IPS-15b (cell line): Measurements from ENCODE around the gene KIF5B.

Experiments used
- H3K27me3 ChIP-seq: one replicate; pipeline ENCODE4 v1.6.1; 2013; ENCODE audit warnings: low read length; ENCODE audit not compliant: control insufficient read depth, insufficient read depth
- H3K36me3 ChIP-seq: one replicate; pipeline ENCODE4 v1.6.1; 2013; ENCODE audit warnings: low read length; ENCODE audit not compliant: control insufficient read depth, insufficient read depth
- H3K4me1 ChIP-seq: one replicate; pipeline ENCODE4 v1.6.1; 2013; ENCODE audit warnings: mild to moderate bottlenecking, low read length; ENCODE audit not compliant: control insufficient read depth, insufficient read depth
- H3K4me3 ChIP-seq: one replicate; pipeline ENCODE4 v1.5.1; 2013; ENCODE audit warnings: low read depth, low read length
- H3K9ac ChIP-seq: one replicate; pipeline ENCODE4 v1.6.1; 2013; ENCODE audit warnings: low read depth, mild to moderate bottlenecking, low read length
- H3K9me3 ChIP-seq: one replicate; pipeline ENCODE4 v1.6.1; 2013; ENCODE audit warnings: mild to moderate bottlenecking, low read length; ENCODE audit not compliant: control insufficient read depth, insufficient read depth

The KIF5B gene

GRCh38 chr10:32038777-32039176 lies 17.4 kb downstream of the KIF5B start:
- Histone ChIP-seq H3K4me1 (no peaks in the 10 kb centered on the region), H3K9ac (no peak overlapping the region), H3K27me3 (no peaks in the 10 kb centered on the region), H3K36me3 (peaks cover 7% of the 10 kb centered on the region), H3K9me3 (no peaks in the 10 kb centered on the region), H3K4me3 (no peak overlapping the region)

GRCh38 chr10:32036922-32037321 lies 19.3 kb downstream of the KIF5B start:
- H3K9me3 ChIP-seq: no peaks in the 10 kb centered on the region
- no peak overlapping the region for H3K9ac ChIP-seq
- no peaks in the 10 kb centered on the region for H3K27me3 ChIP-seq
- no peak overlapping the region for H3K4me3 ChIP-seq
- no peaks in the 10 kb centered on the region for H3K4me1 ChIP-seq
- peaks cover 15% of the 10 kb centered on the region for H3K36me3 ChIP-seq

- Histone ChIP-seq H3K4me3 (no peak overlapping the region), H3K27me3 (no peaks in the 10 kb centered on the region), H3K36me3 (peaks cover 13% of the 10 kb centered on the region), H3K4me1 (no peaks in the 10 kb centered on the region), H3K9me3 (no peaks in the 10 kb centered on the region), H3K9ac (no peak overlapping the region)
Observed at GRCh38 chr10:32035038-32035437, 21.2 kb downstream of the KIF5B start.

- no peaks in the 10 kb centered on the region for H3K9me3 ChIP-seq
- peaks cover 17% of the 10 kb centered on the region for H3K36me3 ChIP-seq
- no peak overlapping the region for H3K4me3 ChIP-seq
- H3K4me1 ChIP-seq: no peaks in the 10 kb centered on the region
- H3K27me3 ChIP-seq: no peaks in the 10 kb centered on the region
- no peak overlapping the region for H3K9ac ChIP-seq
Observed at GRCh38 chr10:32033171-32033570, 23.1 kb downstream of the KIF5B start.

GRCh38 chr10:32031920-32032319 lies 24.3 kb downstream of the KIF5B start:
- Histone ChIP-seq H3K4me3 (no peak overlapping the region), H3K4me1 (no peaks in the 10 kb centered on the region), H3K36me3 (peaks cover 22% of the 10 kb centered on the region), H3K9ac (no peak overlapping the region), H3K9me3 (no peaks in the 10 kb centered on the region), H3K27me3 (no peaks in the 10 kb centered on the region)

GRCh38 chr10:32031424-32031823 lies 24.8 kb downstream of the KIF5B start:
- H3K36me3 ChIP-seq: peaks cover 23% of the 10 kb centered on the region
- H3K9me3 ChIP-seq: no peaks in the 10 kb centered on the region
- no peak overlapping the region for H3K4me3 ChIP-seq
- no peaks in the 10 kb centered on the region for H3K4me1 ChIP-seq
- H3K27me3 ChIP-seq: no peaks in the 10 kb centered on the region
- no peak overlapping the region for H3K9ac ChIP-seq

- Histone ChIP-seq H3K4me3 (no peak overlapping the region), H3K4me1 (no peaks in the 10 kb centered on the region), H3K27me3 (no peaks in the 10 kb centered on the region), H3K36me3 (peaks cover 22% of the 10 kb centered on the region), H3K9ac (no peak overlapping the region), H3K9me3 (no peaks in the 10 kb centered on the region)
Observed at GRCh38 chr10:32028710-32029109, 27.5 kb downstream of the KIF5B start.

- H3K4me3 ChIP-seq: no peak overlapping the region
- no peaks in the 10 kb centered on the region for H3K9me3 ChIP-seq
- H3K36me3 ChIP-seq: peaks cover 19% of the 10 kb centered on the region
- H3K27me3 ChIP-seq: no peaks in the 10 kb centered on the region
- H3K9ac ChIP-seq: no peak overlapping the region
- H3K4me1 ChIP-seq: no peaks in the 10 kb centered on the region
Observed at GRCh38 chr10:32023264-32023663, 33.0 kb downstream of the KIF5B start.

- H3K36me3 ChIP-seq: peaks cover 42% of the 10 kb centered on the region
- H3K4me3 ChIP-seq: no peak overlapping the region
- H3K4me1 ChIP-seq: no peaks in the 10 kb centered on the region
- no peaks in the 10 kb centered on the region for H3K27me3 ChIP-seq
- no peak overlapping the region for H3K9ac ChIP-seq
- no peaks in the 10 kb centered on the region for H3K9me3 ChIP-seq
Observed at GRCh38 chr10:32017044-32017443, 39.2 kb downstream of the KIF5B start.

GRCh38 chr10:32015386-32015785 lies 40.8 kb downstream of the KIF5B start:
- Histone ChIP-seq H3K36me3 (peaks cover 35% of the 10 kb centered on the region), H3K9ac (no peak overlapping the region), H3K9me3 (no peaks in the 10 kb centered on the region), H3K4me1 (no peaks in the 10 kb centered on the region), H3K4me3 (no peak overlapping the region), H3K27me3 (no peaks in the 10 kb centered on the region)

GRCh38 chr10:32007026-32007425 lies 49.2 kb downstream of the KIF5B start:
- no peak overlapping the region for H3K9ac ChIP-seq
- H3K36me3 ChIP-seq: no peaks in the 10 kb centered on the region
- H3K4me3 ChIP-seq: no peak overlapping the region
- no peaks in the 10 kb centered on the region for H3K9me3 ChIP-seq
- H3K4me1 ChIP-seq: peaks cover 7% of the 10 kb centered on the region
- H3K27me3 ChIP-seq: no peaks in the 10 kb centered on the region

- Histone ChIP-seq H3K4me3 (no peak overlapping the region), H3K36me3 (no peaks in the 10 kb centered on the region), H3K9ac (no peak overlapping the region), H3K27me3 (no peaks in the 10 kb centered on the region), H3K4me1 (peaks cover 9% of the 10 kb centered on the region), H3K9me3 (no peaks in the 10 kb centered on the region)
Observed at GRCh38 chr10:32005050-32005449, 51.2 kb downstream of the KIF5B start.

GRCh38 chr10:32004161-32004591 lies 52.0 kb downstream of the KIF5B start:
- Histone ChIP-seq H3K36me3 (no peaks in the 10 kb centered on the region), H3K9me3 (no peaks in the 10 kb centered on the region), H3K4me3 (no peak overlapping the region), H3K4me1 (peaks cover 14% of the 10 kb centered on the region), H3K27me3 (no peaks in the 10 kb centered on the region), H3K9ac (no peak overlapping the region)
